Fibroblast of pulmonary artery (primary cell): ENCODE results near the gene CPSF4L.

Source experiments
- DNase-seq: peaks from one replicate; pipeline ENCODE4 v3.0.0-alpha.2; 2010; ENCODE audit warnings: low read depth
- H3K4me3 ChIP-seq: replicated peaks from 2 replicates; pipeline ENCODE4 v1.5.1; 2011; ENCODE audit warnings: low read depth, mild to moderate bottlenecking, control low read depth, low read length, moderate library complexity
- TF ChIP-seq, protein P1 (sequence below): IDR thresholded peaks from 2 replicates; pipeline ENCODE4 v1.5.1; 2011; ENCODE audit warnings: mild to moderate bottlenecking, control low read depth, low read length, inconsistent platforms; ENCODE audit errors: missing control alignments

CPSF4L gene

DNA sequence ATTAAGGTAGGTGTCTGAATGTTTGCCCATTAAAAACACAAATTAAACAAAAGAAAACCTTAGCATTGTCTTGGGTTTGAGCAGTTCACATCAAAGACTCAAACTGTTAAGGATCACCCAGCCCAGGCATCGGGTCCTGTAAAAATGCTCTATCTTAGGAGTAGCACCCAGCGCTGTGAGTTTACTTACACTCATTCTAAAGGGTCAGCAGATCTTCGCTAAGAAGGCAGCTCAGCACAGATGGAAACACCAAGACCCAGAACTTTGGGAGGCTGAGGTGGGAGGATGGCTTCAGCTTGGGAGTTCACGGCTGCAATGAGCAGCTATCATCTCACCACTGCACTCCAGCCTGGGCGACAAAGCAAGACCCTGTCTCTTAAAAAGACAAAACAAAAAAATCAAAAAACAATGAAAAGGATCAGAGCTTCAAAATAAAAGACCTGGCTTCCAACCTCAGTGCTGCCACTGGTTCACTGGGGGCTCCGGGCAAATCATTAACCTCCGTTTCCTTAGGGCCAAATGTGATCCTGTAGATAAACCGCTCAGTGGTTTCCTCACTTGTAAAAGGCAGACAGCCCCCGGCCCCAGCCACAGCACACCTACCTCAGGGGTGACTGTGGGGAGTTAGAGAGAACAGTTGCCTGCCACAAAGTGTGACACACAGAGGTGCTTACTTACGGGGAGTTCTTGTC lies 57.7 kb downstream of the CPSF4L start:
- no peak for DNase-seq
- TF ChIP-seq, protein P1, sequence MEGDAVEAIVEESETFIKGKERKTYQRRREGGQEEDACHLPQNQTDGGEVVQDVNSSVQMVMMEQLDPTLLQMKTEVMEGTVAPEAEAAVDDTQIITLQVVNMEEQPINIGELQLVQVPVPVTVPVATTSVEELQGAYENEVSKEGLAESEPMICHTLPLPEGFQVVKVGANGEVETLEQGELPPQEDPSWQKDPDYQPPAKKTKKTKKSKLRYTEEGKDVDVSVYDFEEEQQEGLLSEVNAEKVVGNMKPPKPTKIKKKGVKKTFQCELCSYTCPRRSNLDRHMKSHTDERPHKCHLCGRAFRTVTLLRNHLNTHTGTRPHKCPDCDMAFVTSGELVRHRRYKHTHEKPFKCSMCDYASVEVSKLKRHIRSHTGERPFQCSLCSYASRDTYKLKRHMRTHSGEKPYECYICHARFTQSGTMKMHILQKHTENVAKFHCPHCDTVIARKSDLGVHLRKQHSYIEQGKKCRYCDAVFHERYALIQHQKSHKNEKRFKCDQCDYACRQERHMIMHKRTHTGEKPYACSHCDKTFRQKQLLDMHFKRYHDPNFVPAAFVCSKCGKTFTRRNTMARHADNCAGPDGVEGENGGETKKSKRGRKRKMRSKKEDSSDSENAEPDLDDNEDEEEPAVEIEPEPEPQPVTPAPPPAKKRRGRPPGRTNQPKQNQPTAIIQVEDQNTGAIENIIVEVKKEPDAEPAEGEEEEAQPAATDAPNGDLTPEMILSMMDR = no peak

DNA sequence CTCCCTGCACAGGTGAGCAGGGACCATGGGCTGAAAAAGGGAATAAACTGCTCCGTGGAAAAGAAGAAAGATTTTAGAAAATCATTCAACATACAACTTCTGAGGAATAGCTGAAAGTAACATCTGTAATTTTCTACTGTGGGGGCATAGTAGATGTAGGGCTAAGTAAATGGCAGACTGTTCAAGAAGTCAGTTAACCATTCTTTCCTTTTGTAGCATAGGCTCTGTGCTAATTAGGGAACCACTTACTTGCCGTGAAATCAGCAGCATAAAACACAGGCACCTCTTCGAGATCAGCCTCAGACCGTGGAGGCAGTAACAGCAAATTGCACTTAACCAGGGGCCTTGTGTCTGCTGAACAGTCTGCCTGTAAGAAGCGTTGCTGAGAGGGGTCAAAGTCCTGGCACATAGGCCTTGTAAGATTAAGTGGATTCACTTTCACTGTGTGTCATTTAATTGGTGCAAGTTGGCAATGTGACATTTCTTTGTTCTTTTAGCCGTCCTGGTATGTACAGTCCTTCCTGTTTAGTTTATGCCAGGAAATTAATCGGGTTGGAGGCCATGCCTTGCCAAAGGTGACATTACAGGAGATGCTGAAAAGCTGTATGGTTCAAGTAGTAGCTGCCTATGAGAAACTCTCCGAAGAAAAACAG lies 58.4 kb downstream of the CPSF4L start:
- no peak overlapping the region for H3K4me3 ChIP-seq
- DNase-seq = peak; percentile 58
- TF ChIP-seq, protein P1 = no peak

More for the DNA sequence above, 57.7 kb downstream of the CPSF4L start:
- H3K4me3 ChIP-seq = no peak overlapping the region

DNA sequence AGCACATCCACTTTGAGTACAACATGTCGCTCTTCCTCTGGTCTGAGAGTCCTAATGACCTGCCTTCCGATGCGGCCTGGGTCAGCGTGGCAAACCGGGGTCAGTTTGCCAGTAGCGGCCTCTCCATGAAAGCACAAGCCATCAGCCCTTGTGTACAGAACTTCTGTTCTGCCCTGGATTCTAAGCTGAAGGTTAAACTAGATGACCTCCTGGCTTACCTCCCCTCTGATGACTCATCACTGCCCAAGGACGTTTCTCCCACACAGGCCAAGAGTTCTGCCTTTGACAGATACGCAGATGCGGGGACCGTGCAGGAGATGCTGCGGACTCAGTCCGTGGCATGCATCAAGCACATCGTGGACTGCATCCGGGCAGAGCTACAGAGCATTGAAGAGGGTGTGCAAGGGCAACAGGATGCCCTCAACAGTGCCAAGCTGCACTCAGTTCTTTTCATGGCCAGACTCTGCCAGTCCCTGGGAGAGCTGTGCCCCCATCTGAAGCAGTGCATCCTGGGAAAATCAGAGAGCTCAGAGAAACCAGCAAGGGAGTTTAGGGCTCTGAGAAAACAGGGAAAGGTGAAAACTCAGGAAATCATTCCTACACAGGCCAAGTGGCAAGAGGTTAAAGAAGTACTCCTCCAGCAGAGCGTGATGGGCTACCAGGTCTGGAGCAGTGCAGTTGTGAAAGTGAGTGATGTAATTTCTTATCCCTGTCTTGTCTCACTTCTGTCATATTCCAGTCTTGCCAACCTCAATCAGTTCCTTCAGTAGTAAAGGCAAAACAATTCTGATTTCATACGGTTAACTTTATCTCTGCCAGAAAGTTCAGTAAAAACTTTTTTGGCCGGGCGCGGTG lies 60.2 kb downstream of the CPSF4L start:
- H3K4me3 ChIP-seq = no peak overlapping the region
- TF ChIP-seq, protein P1 = no peak
- DNase-seq = no peak

DNA sequence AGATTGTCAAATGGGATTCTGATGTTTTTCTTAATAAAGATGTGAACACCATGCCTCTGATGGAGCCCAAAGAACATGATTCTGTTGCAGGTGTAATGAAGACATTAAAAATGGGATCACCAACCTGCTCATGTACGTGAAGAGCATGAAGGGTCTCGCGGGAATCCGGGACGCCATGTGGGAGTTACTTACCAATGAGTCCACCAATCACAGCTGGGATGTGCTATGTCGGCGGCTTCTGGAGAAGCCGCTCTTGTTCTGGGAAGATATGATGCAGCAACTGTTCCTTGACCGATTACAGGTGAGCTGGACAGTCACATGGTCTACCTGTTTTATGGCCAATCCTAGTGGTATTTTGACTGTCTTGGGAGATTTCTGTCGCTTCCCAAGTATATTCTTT lies 61.2 kb downstream of the CPSF4L start:
- no peak overlapping the region for H3K4me3 ChIP-seq
- no peak for DNase-seq
- TF ChIP-seq, protein P1 = no peak

DNA sequence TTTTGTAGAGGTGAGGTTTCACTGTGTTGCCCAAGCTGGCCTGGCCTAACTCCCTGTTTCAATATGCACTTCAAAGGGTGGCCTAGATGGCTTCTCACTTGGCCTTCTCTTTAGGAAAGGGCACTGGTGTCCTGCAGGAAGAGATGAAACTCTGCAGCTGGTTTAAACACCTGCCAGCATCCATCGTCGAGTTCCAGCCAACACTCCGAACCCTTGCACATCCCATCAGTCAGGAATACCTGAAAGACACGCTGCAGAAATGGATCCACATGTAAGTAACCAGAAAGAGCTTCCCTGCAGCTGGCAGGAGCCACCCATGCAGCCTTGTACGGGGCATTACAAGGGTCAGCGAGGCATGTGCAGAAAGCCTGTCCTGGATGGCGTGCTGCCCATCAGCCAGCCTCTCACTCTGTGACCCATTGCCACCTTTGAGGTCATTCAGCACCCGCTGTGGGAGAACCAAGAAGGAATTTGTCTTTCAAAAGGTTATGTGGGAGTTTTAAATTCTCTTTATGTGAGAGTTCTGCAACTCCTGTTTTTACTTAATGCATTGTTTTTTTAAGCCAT lies 61.8 kb downstream of the CPSF4L start:
- DNase-seq = no peak
- H3K4me3 ChIP-seq = no peak overlapping the region
- TF ChIP-seq, protein P1 = no peak

DNA sequence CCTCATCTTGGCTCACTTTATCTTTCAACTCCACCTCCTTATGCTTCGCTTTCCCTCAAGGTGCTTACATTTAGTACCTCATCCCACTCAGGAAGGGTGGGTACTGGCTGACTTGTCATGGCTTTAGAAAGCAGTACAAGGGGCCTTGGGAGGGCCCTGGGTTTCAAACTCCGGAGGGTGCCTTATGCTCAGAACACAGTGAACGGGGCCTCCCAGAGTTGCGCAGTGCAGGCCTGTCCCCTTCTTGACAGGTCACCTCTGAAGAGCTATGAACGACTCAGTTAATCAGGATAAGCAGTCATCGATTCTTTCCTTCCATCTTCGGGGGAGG lies 62.8 kb downstream of the CPSF4L start:
- H3K4me3 ChIP-seq = no peak overlapping the region
- TF ChIP-seq, protein P1 = no peak
- DNase-seq = no peak
